Astrocyte of the spinal cord (primary cell): ENCODE measurements around the gene ZBTB49.
A peak's percentile ranks its signal among the peaks of the same experiment; 100 is the strongest.
"Not testable (repeated sequence)": the region's sequence is repeated elsewhere in the genome, so short reads cannot be mapped to it uniquely, and the experiment has no call there.

Experiments used
- DNase-seq: peaks from one replicate; pipeline ENCODE4 v3.0.0; 2011; ENCODE audit warnings: low read depth, low spot score
- H3K4me3 ChIP-seq: 2 replicates; pipeline ENCODE4 v1.5.1; 2011; ENCODE audit warnings: low read depth, mild to moderate bottlenecking, low read length, moderate library complexity
- CTCF ChIP-seq: IDR thresholded peaks from 2 replicates; pipeline ENCODE4 v1.5.1; 2012; ENCODE audit warnings: low read depth, mild to moderate bottlenecking, low read length, inconsistent platforms
- in situ Hi-C: cut with HindIII; loops from 2 replicates; pipeline ENCODE4 v1.10.0; 2017; ENCODE audit warnings: low sequenced_read_pairs

Gene ZBTB49

GRCh38 chr4:4249866-4250265, 40.2 kb upstream of the ZBTB49 start:
- no peak for DNase-seq
- H3K4me3 ChIP-seq, result no peak overlapping the region
- TF ChIP-seq CTCF, result no peak

GRCh38 chr4:4254199-4254598, 35.9 kb upstream of the ZBTB49 start:
- no peak for DNase-seq
- in situ Hi-C loops, result no loop called here
- H3K4me3 ChIP-seq, result no peak overlapping the region
- no peak for TF ChIP-seq CTCF

More at GRCh38 chr4:4249866-4250265, 40.2 kb upstream of the ZBTB49 start:
- in situ Hi-C loops, result no loop called here

- TF ChIP-seq CTCF, result no peak
- in situ Hi-C loops, result no loop called here
- no peak overlapping the region for H3K4me3 ChIP-seq
- no peak for DNase-seq
These were observed 35.4 kb upstream of the ZBTB49 start for GRCh38 chr4:4254666-4255065.

GRCh38 chr4:4256799-4257198, 33.3 kb upstream of the ZBTB49 start:
- no peak for TF ChIP-seq CTCF
- in situ Hi-C loops, result no loop called here
- H3K4me3 ChIP-seq, result no peak overlapping the region
- DNase-seq, result no peak

GRCh38 chr4:4257705-4258104, 32.3 kb upstream of the ZBTB49 start:
- in situ Hi-C loops, DNase-seq, H3K4me3 ChIP-seq: not testable (repeated sequence)

GRCh38 chr4:4259484-4260100, 30.5 kb upstream of the ZBTB49 start:
- TF ChIP-seq CTCF, result no peak
- H3K4me3 ChIP-seq, result no peak overlapping the region
- no peak for DNase-seq
- in situ Hi-C loops, result no loop called here

GRCh38 chr4:4260185-4260751, 29.8 kb upstream of the ZBTB49 start:
- DNase-seq, result peak; percentile 67
- in situ Hi-C loops, result no loop called here

More at GRCh38 chr4:4260185-4260751, 29.8 kb upstream of the ZBTB49 start:
- TF ChIP-seq CTCF, result peak; percentile 50
- no peak overlapping the region for H3K4me3 ChIP-seq
